Loucy (cell line): ENCODE measurements around the gene ETNK1.

ENCODE experiments used
- H2AFZ ChIP-seq: fragments of 200-600 bp; sonication (generic); 2 replicates; pipeline ENCODE4 v1.6.0; 2016; ENCODE audit warnings: antibody characterized with exemption, mild to moderate bottlenecking, low read length, moderate library complexity
- H3F3A ChIP-seq: fragments of 200-600 bp; 2 replicates; pipeline ENCODE4 v1.6.0; 2016; ENCODE audit warnings: antibody characterized with exemption, low read depth, mild to moderate bottlenecking
- H3K27me3 ChIP-seq: fragments of 200-600 bp; sonication (generic); 2 replicates; pipeline ENCODE4 v1.6.1; 2014; ENCODE audit warnings: low read length, mild to moderate bottlenecking; ENCODE audit not compliant: insufficient read depth, poor library complexity, severe bottlenecking
- H3K36me3 ChIP-seq: fragments of 200-600 bp; sonication (generic); 2 replicates; pipeline ENCODE4 v1.6.1; 2016; ENCODE audit warnings: low read length; ENCODE audit not compliant: insufficient read depth
- H3K4me1 ChIP-seq: fragments of 200-600 bp; sonication (generic); 2 replicates; pipeline ENCODE4 v1.5.1; 2014; ENCODE audit warnings: low read length, mild to moderate bottlenecking; ENCODE audit not compliant: insufficient read depth, poor library complexity, severe bottlenecking
- H3K4me2 ChIP-seq: fragments of 200-600 bp; sonication (generic); 2 replicates; pipeline ENCODE4 v1.6.0; 2014; ENCODE audit warnings: antibody characterized with exemption, low read length, low read depth, mild to moderate bottlenecking; ENCODE audit not compliant: poor library complexity, severe bottlenecking
- H3K4me3 ChIP-seq: fragments of 200-600 bp; sonication (generic); 2 replicates; pipeline ENCODE4 v1.5.1; 2014; ENCODE audit warnings: low read length, mild to moderate bottlenecking, mixed read lengths; ENCODE audit not compliant: poor library complexity, severe bottlenecking
- H3K79me2 ChIP-seq: fragments of 200-600 bp; sonication (generic); 2 replicates; pipeline ENCODE4 v1.6.1; 2014; ENCODE audit warnings: low read length; ENCODE audit not compliant: insufficient read depth
- H3K9ac ChIP-seq: fragments of 200-600 bp; sonication (generic); 2 replicates; pipeline ENCODE4 v1.6.0; 2014; ENCODE audit warnings: mild to moderate bottlenecking, low read depth, low read length, moderate library complexity; ENCODE audit not compliant: poor library complexity, severe bottlenecking
- H3K9me2 ChIP-seq: fragments of 200-600 bp; sonication (generic); replicated peaks from 2 replicates; pipeline ENCODE4 v1.6.1; 2016; ENCODE audit warnings: low read depth, low read length, mixed read lengths
- H3K9me3 ChIP-seq: fragments of 200-600 bp; sonication (generic); 2 replicates; pipeline ENCODE4 v1.6.1; 2014; ENCODE audit warnings: mild to moderate bottlenecking, antibody characterized with exemption, low read length, low read depth; ENCODE audit not compliant: insufficient read depth
- H4K20me1 ChIP-seq: fragments of 200-600 bp; sonication (generic); 2 replicates; pipeline ENCODE4 v1.6.0; 2014; ENCODE audit warnings: antibody characterized with exemption, low read length, mild to moderate bottlenecking; ENCODE audit not compliant: insufficient read depth, poor library complexity, severe bottlenecking
- EZH2phosphoT487 ChIP-seq: fragments of 200-600 bp; IDR thresholded peaks from 2 replicates; pipeline ENCODE4 v1.6.1; 2018; ENCODE audit warnings: antibody characterized with exemption, mild to moderate bottlenecking, moderate library complexity, borderline replicate concordance
- TF ChIP-seq, protein P1 (sequence below): fragments of 200-600 bp; sonication (generic); conservative IDR thresholded peaks from 2 replicates; pipeline ENCODE4 v1.5.1; 2014; ENCODE audit warnings: mild to moderate bottlenecking, antibody characterized with exemption, low read length

The ETNK1 gene

DNA sequence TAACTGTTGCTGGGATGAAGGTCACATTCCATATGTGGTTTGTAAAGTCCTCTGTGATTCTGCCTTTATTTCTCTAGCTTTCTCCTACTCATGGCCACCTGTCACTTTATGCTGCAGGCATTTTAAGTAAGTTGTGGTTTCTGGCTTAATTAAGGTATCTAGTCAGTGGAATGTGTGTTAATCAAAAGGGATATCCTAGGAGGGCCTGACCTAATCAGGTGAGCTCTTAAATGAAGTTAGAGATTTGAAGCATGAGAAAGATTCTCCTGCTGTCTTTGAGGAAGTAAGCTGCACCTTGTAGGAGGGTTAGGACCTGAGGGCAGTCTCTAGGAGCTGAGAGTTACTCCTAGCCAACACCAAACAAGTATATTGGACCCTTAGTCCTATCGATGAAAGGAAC, 90.3 kb downstream of the ETNK1 start:
- Histone ChIP-seq H3F3A (no peaks in the 10 kb centered on the region), H4K20me1 (no peaks in the 10 kb centered on the region), H3K9me3 (no peaks in the 10 kb centered on the region), H3K36me3 (no peaks in the 10 kb centered on the region), H3K9ac (no peak overlapping the region), H3K4me3 (no peak overlapping the region), H3K9me2 (no peaks in the 10 kb centered on the region), H3K4me2 (no peak overlapping the region), H3K79me2 (no peaks in the 10 kb centered on the region), H2AFZ (no peak overlapping the region), H3K27me3 (no peaks in the 10 kb centered on the region), H3K4me1 (peaks cover 9% of the 10 kb centered on the region)
- TF ChIP-seq, protein P1, sequence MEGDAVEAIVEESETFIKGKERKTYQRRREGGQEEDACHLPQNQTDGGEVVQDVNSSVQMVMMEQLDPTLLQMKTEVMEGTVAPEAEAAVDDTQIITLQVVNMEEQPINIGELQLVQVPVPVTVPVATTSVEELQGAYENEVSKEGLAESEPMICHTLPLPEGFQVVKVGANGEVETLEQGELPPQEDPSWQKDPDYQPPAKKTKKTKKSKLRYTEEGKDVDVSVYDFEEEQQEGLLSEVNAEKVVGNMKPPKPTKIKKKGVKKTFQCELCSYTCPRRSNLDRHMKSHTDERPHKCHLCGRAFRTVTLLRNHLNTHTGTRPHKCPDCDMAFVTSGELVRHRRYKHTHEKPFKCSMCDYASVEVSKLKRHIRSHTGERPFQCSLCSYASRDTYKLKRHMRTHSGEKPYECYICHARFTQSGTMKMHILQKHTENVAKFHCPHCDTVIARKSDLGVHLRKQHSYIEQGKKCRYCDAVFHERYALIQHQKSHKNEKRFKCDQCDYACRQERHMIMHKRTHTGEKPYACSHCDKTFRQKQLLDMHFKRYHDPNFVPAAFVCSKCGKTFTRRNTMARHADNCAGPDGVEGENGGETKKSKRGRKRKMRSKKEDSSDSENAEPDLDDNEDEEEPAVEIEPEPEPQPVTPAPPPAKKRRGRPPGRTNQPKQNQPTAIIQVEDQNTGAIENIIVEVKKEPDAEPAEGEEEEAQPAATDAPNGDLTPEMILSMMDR = no peak
- no peak for TF ChIP-seq EZH2phosphoT487

DNA sequence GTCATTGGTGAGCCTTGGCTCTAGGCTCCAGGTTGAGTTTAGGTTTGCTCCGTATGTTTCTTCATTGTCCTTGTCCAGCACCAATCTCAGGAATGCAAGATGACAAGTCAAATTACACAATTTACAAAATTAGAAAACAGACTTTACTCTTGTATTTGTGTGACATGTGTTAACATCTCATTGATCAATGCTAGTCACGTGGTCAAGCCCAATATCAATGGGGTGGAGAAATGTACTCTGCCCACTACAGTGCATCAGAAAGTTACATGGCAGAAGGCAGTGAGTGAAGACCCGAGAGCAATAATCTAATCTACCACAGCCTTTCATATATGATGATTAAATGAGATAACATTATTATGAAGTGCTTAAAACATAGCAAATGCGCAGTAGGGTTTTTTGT, 94.8 kb downstream of the ETNK1 start:
- H3K27me3 ChIP-seq = no peaks in the 10 kb centered on the region
- H3K4me3 ChIP-seq = no peak overlapping the region
- H3K79me2 ChIP-seq = no peaks in the 10 kb centered on the region
- no peak overlapping the region for H3K9ac ChIP-seq
- H3F3A ChIP-seq = no peaks in the 10 kb centered on the region
- no peaks in the 10 kb centered on the region for H3K36me3 ChIP-seq
- TF ChIP-seq, protein P1 = no peak
- no peak for TF ChIP-seq EZH2phosphoT487
- no peaks in the 10 kb centered on the region for H3K9me2 ChIP-seq
- H3K9me3 ChIP-seq = no peaks in the 10 kb centered on the region
- H2AFZ ChIP-seq = no peak overlapping the region
- no peaks in the 10 kb centered on the region for H4K20me1 ChIP-seq
- no peak overlapping the region for H3K4me2 ChIP-seq
- no peaks in the 10 kb centered on the region for H3K4me1 ChIP-seq

DNA sequence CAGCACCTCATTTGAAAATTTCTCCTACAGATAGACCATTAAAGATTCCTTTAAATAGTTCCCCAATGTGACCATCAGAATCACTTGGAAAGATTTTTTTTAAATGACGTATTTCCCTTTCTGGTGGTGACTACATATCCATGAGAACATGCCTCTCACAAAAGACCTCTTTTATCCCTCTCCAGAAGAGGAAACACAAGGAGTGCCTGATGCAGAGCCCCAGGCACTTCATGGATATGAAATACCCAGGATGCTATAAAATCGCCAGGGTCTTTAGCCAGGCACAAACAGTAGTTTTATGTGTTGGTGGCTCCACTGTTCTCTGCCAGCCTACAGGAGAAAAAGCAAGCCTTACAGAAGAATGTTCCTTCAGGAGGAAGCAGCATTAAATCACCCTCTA, 97.1 kb downstream of the ETNK1 start:
- Histone ChIP-seq H2AFZ (no peak overlapping the region), H3K4me3 (no peak overlapping the region), H3K4me2 (no peak overlapping the region), H3K9me3 (no peaks in the 10 kb centered on the region), H3K36me3 (no peaks in the 10 kb centered on the region), H3K9ac (no peak overlapping the region), H3K4me1 (no peaks in the 10 kb centered on the region), H3K9me2 (no peaks in the 10 kb centered on the region), H4K20me1 (no peaks in the 10 kb centered on the region), H3K27me3 (no peaks in the 10 kb centered on the region), H3K79me2 (no peaks in the 10 kb centered on the region), H3F3A (no peaks in the 10 kb centered on the region)
- TF ChIP-seq, protein P1 = no peak
- no peak for TF ChIP-seq EZH2phosphoT487
